Gastroesophageal sphincter (tissue), 3 donors: ENCODE results near the gene GNPTAB.

Source experiments
- CTCF ChIP-seq, 4 experiments: fragments of 200-600 bp in 2 of 4; fragments of 450-650 bp in 2 of 4; sonication (generic) in 1 of 4; IDR thresholded peaks; one replicate each; pipeline ENCODE4 v1.5.1; 2017 to 2019; ENCODE audit warnings: antibody characterized with exemption in 4 of 4, mild to moderate bottlenecking in 2 of 4, moderate library complexity in 2 of 4
- EP300 ChIP-seq: sonication (generic); formaldehyde crosslinking; IDR thresholded peaks from one replicate; pipeline ENCODE4 v1.6.1; 2017; ENCODE audit warnings: antibody characterized with exemption, mild to moderate bottlenecking
- POLR2A ChIP-seq, 2 donors: fragments of 450-650 bp; IDR thresholded peaks; one replicate each; pipeline ENCODE4 v1.6.1; 2017; ENCODE audit warnings: antibody characterized with exemption in 2 of 2, mild to moderate bottlenecking in 2 of 2, moderate library complexity in 1 of 2
- POLR2AphosphoS5 ChIP-seq: sonication (generic); formaldehyde crosslinking; IDR thresholded peaks from one replicate; pipeline ENCODE4 v1.6.1; 2017; ENCODE audit warnings: antibody characterized with exemption

- TF ChIP-seq CTCF (IDR thresholded peaks at IDR 0.05) (no peak), EP300 (no peak), POLR2AphosphoS5 (no peak), POLR2A (IDR thresholded peaks at IDR 0.05) (no peak)
These were observed 135.1 kb downstream of the GNPTAB start for GRCh38 chr12:101695706-101696105.
